ENCODE data around the gene PTPRB.

PTPRB gene

DNA sequence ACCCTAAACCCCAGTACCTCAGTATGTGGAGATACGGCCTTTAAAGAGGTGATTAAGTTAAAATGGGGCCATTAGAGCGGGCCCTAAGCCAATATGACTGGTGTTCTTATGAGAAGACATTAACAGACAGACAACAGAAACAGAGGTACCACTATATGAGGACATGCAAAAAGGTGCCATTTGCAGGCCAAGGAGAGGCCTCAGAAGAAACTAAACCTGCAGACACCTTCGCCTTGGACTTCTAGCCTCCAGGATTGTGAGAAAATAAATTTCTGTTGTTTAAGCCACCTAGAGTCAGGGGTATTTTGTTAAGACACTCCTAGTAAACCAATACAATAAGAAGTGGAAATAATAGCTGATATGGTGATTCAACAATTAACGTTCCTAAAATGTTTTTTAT, 32.6 kb downstream of the PTPRB start:
- DNase-seq: no peak
- Histone ChIP-seq H3K4me1 (ENCODE audit: control insufficient read depth, insufficient read depth, low read length, poor library complexity, severe bottlenecking) (no peaks in the 10 kb centered on the region), H3K27ac (ENCODE audit: insufficient read depth, low read length, poor library complexity, severe bottlenecking) (no peak overlapping the region), H3K27me3 (replicated peaks; ENCODE audit: control insufficient read depth, insufficient read depth, low read length, poor library complexity, severe bottlenecking) (peaks cover 7% of the 10 kb centered on the region), H3K4me3 (ENCODE audit: insufficient read depth, low read depth, low read length, poor library complexity, severe bottlenecking) (no peak overlapping the region), H3K36me3 (ENCODE audit: control insufficient read depth, insufficient read depth, low read length) (no peaks in the 10 kb centered on the region), H3K9me3 (ENCODE audit: control insufficient read depth, low read length) (no peaks in the 10 kb centered on the region)

DNA sequence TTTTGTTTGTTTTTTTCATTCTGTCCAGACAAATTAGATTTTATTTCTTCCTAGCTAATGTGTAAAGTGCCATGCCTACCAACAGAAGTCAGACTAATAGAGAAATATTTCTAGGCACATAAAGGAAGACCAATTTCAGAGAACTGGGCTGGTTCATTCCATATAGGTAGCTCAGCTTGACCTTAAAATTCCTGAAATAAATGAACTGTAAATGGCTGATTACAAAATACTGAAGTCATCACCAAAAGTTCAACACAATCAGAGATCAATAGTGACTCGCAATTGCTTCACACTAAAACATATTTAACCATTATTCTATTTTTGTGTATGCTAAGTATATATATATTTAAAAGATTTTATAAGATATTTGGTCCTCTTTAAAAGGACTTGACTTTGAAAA, 34.2 kb downstream of the PTPRB start:
- no peak for DNase-seq

DNA sequence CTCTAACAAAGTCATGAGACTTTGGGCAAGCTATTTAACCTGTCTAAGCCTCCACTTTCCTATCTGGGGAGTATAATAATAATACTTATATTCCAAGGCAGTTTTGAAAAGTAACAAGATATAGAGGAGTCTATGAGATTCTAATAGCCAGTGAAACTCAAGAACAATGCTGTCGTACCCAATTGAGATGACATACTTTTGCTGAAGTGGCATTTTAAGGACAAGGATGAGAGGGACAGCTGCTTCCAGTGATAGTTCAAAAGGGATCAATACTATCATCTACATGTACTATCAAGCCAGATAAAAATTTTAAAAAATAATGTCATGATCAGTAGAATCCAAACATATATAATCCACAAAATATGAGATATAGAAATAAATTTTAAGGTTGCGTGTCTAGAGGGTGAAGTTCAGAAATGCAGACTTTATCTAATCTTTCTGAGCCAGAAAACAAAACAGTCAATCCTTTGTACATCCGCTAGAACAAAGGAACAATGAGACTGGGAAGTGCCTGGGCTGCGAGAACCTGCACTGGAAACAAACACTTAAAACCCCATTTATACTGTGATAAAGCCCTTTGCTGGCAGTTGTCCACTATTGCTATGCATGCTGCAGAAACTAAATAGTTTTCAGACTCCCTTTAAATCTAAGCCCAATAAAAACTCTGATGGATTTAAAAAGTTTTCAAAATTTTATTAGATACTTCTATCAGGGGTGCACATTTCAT, 38.6 kb downstream of the PTPRB start:
- H3K36me3 ChIP-seq (ENCODE audit: control insufficient read depth, insufficient read depth, low read length): no peaks in the 10 kb centered on the region

More for the DNA sequence above, 34.2 kb downstream of the PTPRB start:
- H3K9me3 ChIP-seq (ENCODE audit: control insufficient read depth, low read length): no peaks in the 10 kb centered on the region
- H3K4me3 ChIP-seq (ENCODE audit: insufficient read depth, low read depth, low read length, poor library complexity, severe bottlenecking): no peak overlapping the region
- no peaks in the 10 kb centered on the region for H3K4me1 ChIP-seq (ENCODE audit: control insufficient read depth, insufficient read depth, low read length, poor library complexity, severe bottlenecking)
- no peaks in the 10 kb centered on the region for H3K27me3 ChIP-seq (replicated peaks; ENCODE audit: control insufficient read depth, insufficient read depth, low read length, poor library complexity, severe bottlenecking)
- no peak overlapping the region for H3K27ac ChIP-seq (ENCODE audit: insufficient read depth, low read length, poor library complexity, severe bottlenecking)
- H3K36me3 ChIP-seq (ENCODE audit: control insufficient read depth, insufficient read depth, low read length): no peaks in the 10 kb centered on the region

DNA sequence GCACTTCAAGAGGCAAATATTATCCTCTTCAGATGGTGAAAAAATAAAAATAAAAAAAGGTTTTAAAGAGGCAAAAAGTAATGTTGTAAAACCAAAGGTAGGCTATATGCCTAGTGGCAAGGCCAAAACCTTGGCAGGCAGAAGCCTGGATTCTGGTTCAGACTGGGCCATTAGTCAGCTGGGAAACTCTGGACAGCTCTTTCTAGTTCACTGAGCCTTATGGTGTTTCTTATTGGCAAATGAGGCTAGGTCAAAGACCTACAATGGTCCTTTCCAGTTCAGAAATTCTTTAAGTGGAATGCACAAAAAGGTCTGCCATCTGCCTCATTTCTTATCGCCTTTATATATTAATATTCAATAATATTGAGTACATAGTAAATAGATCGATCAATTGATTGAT, 44.6 kb downstream of the PTPRB start:
- DNase-seq: no peak
- no peaks in the 10 kb centered on the region for H3K36me3 ChIP-seq (ENCODE audit: control insufficient read depth, insufficient read depth, low read length)
- H3K9me3 ChIP-seq (ENCODE audit: control insufficient read depth, low read length): no peaks in the 10 kb centered on the region
- H3K27me3 ChIP-seq (replicated peaks; ENCODE audit: control insufficient read depth, insufficient read depth, low read length, poor library complexity, severe bottlenecking): no peaks in the 10 kb centered on the region
- no peaks in the 10 kb centered on the region for H3K4me1 ChIP-seq (ENCODE audit: control insufficient read depth, insufficient read depth, low read length, poor library complexity, severe bottlenecking)
- H3K27ac ChIP-seq (ENCODE audit: insufficient read depth, low read length, poor library complexity, severe bottlenecking): no peak overlapping the region
- H3K4me3 ChIP-seq (ENCODE audit: insufficient read depth, low read depth, low read length, poor library complexity, severe bottlenecking): no peak overlapping the region

More for the DNA sequence above, 38.6 kb downstream of the PTPRB start:
- Histone ChIP-seq H3K4me1 (ENCODE audit: control insufficient read depth, insufficient read depth, low read length, poor library complexity, severe bottlenecking) (no peaks in the 10 kb centered on the region), H3K9me3 (ENCODE audit: control insufficient read depth, low read length) (no peaks in the 10 kb centered on the region), H3K27me3 (replicated peaks; ENCODE audit: control insufficient read depth, insufficient read depth, low read length, poor library complexity, severe bottlenecking) (no peaks in the 10 kb centered on the region), H3K4me3 (ENCODE audit: insufficient read depth, low read depth, low read length, poor library complexity, severe bottlenecking) (no peak overlapping the region), H3K27ac (ENCODE audit: insufficient read depth, low read length, poor library complexity, severe bottlenecking) (no peak overlapping the region)
- DNase-seq: no peak

DNA sequence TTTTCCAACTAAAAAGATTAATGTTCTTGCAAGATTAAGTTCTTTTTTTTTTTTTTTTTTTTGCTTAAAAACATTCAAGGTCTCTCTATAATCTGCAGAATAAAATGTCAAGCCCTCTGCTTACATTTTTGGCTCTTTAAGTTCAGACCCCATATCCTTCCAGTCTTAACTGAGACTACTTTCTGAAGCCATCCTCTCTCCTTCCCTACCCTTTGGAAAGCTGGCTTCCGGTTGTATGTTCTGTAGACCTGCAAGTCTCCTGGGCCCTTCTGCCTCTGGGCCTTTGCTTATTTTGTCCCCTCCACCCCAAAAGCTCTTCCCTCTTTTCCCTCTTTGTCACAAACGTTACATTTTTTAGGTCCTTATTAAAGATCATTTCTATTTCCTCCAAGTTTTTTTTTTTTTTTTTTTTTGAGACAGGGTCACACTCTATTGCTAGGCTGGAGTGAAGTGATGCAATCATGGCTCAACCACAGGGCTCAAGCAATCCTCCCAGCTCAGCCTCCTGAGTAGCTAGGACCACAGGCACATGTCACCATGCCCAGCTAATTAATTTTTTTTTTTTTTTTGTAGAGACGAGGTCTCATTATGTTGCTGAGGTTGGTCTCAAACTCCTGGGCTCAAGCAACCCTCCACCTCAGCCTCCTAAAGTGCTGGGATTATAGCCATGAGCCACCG, 46.5 kb downstream of the PTPRB start:
- no peaks in the 10 kb centered on the region for H3K4me1 ChIP-seq (ENCODE audit: control insufficient read depth, insufficient read depth, low read length, poor library complexity, severe bottlenecking)
- H3K36me3 ChIP-seq (ENCODE audit: control insufficient read depth, insufficient read depth, low read length): no peaks in the 10 kb centered on the region
- no peak overlapping the region for H3K4me3 ChIP-seq (ENCODE audit: insufficient read depth, low read depth, low read length, poor library complexity, severe bottlenecking)
- no peak for DNase-seq
- no peaks in the 10 kb centered on the region for H3K9me3 ChIP-seq (ENCODE audit: control insufficient read depth, low read length)
- no peaks in the 10 kb centered on the region for H3K27me3 ChIP-seq (replicated peaks; ENCODE audit: control insufficient read depth, insufficient read depth, low read length, poor library complexity, severe bottlenecking)
- no peak overlapping the region for H3K27ac ChIP-seq (ENCODE audit: insufficient read depth, low read length, poor library complexity, severe bottlenecking)

DNA sequence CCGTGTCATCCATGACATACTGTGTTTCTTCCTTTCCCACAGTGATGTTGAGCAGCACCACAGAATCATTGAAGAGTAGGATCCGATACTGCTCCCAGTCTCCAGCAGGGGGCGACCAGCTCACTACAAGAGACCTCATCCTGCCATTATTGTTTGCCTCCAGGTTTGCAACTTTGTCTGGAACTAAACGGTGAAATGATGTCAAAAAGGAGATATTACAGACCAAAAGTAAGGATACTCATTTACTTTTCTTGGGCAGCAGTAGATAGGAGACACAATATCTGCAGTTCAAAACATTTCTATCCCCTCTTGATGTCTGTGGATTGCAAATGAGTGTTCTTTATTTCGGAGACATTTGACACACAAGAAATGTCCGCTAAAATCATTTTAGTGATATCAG, 47.2 kb downstream of the PTPRB start:
- Histone ChIP-seq H3K4me3 (ENCODE audit: insufficient read depth, low read depth, low read length, poor library complexity, severe bottlenecking) (no peak overlapping the region), H3K27ac (ENCODE audit: insufficient read depth, low read length, poor library complexity, severe bottlenecking) (no peak overlapping the region), H3K27me3 (replicated peaks; ENCODE audit: control insufficient read depth, insufficient read depth, low read length, poor library complexity, severe bottlenecking) (no peaks in the 10 kb centered on the region), H3K4me1 (ENCODE audit: control insufficient read depth, insufficient read depth, low read length, poor library complexity, severe bottlenecking) (no peaks in the 10 kb centered on the region), H3K36me3 (ENCODE audit: control insufficient read depth, insufficient read depth, low read length) (no peaks in the 10 kb centered on the region), H3K9me3 (ENCODE audit: control insufficient read depth, low read length) (no peaks in the 10 kb centered on the region)
- peak in 1 of 3 donors; percentile 17 for DNase-seq

DNA sequence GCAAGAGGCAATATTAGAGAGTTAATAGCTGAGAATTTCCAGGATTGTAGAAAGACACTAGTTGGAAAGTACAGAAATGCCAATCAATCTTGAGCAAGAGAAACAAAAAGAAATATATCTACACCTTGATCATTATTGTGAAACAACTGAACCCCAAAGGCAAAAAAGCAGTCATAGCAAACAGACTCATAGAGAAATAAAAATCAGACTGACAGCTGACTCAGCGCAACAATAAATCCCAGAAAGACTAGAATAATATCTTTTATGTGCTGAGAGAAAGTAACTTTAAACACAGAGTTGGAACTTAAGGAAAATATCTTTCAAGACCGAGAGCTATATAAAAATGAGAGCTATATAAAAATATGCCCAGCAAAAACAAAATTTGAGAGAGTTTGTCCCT, 52.9 kb downstream of the PTPRB start:
- Histone ChIP-seq H3K27me3 (replicated peaks; ENCODE audit: control insufficient read depth, insufficient read depth, low read length, poor library complexity, severe bottlenecking) (no peaks in the 10 kb centered on the region), H3K4me3 (ENCODE audit: insufficient read depth, low read depth, low read length, poor library complexity, severe bottlenecking) (no peak overlapping the region), H3K9me3 (ENCODE audit: control insufficient read depth, low read length) (no peaks in the 10 kb centered on the region), H3K27ac (ENCODE audit: insufficient read depth, low read length, poor library complexity, severe bottlenecking) (no peak overlapping the region), H3K4me1 (ENCODE audit: control insufficient read depth, insufficient read depth, low read length, poor library complexity, severe bottlenecking) (no peaks in the 10 kb centered on the region), H3K36me3 (ENCODE audit: control insufficient read depth, insufficient read depth, low read length) (no peaks in the 10 kb centered on the region)
- DNase-seq: no peak

DNA sequence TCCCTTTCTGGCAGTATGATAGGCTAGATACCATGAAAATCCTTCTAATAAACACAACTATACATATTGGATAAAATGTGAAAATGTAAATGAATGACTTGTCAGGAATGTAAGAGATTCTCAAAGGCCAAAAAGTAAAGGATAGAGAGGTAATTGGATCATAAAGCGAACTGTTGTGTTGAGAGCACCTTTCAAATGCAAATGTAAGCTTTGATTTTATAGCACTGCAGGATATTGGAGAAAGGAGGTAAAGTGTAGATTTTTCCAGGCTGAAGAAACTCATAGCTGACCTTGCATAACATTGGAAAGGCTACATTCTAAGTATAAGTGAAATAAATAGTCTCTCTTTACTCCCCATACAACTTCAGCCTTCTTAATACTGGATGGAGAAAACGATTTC, 54.0 kb downstream of the PTPRB start:
- no peaks in the 10 kb centered on the region for H3K36me3 ChIP-seq (ENCODE audit: control insufficient read depth, insufficient read depth, low read length)
- H3K9me3 ChIP-seq (ENCODE audit: control insufficient read depth, low read length): no peaks in the 10 kb centered on the region
- DNase-seq: no peak
- no peak overlapping the region for H3K27ac ChIP-seq (ENCODE audit: insufficient read depth, low read length, poor library complexity, severe bottlenecking)
- H3K4me3 ChIP-seq (ENCODE audit: insufficient read depth, low read depth, low read length, poor library complexity, severe bottlenecking): no peak overlapping the region
- H3K4me1 ChIP-seq (ENCODE audit: control insufficient read depth, insufficient read depth, low read length, poor library complexity, severe bottlenecking): no peaks in the 10 kb centered on the region
- H3K27me3 ChIP-seq (replicated peaks; ENCODE audit: control insufficient read depth, insufficient read depth, low read length, poor library complexity, severe bottlenecking): no peaks in the 10 kb centered on the region

DNA sequence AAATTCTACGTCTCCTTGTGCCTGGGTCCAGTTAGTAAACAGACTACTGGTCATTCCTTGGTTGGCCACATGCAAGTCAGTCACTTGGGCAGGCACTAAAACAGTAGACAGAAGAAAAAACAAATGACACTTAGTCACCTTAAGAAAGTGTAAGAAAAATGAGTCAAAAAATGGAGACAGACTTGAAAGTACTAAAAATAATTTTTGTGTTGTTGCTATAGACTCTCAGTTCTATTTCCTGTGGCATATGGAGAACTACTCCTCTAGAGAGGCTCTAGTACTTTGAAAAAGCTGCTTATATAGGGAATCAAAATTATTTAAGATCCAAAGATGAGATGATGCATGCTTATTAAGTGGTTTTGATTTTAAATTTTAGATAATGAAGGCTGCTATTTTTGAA, 56.0 kb downstream of the PTPRB start:
- no peak overlapping the region for H3K27ac ChIP-seq (ENCODE audit: insufficient read depth, low read length, poor library complexity, severe bottlenecking)
- H3K4me1 ChIP-seq (ENCODE audit: control insufficient read depth, insufficient read depth, low read length, poor library complexity, severe bottlenecking): no peaks in the 10 kb centered on the region
- H3K4me3 ChIP-seq (ENCODE audit: insufficient read depth, low read depth, low read length, poor library complexity, severe bottlenecking): no peak overlapping the region
- H3K9me3 ChIP-seq (ENCODE audit: control insufficient read depth, low read length): no peaks in the 10 kb centered on the region
- H3K27me3 ChIP-seq (replicated peaks; ENCODE audit: control insufficient read depth, insufficient read depth, low read length, poor library complexity, severe bottlenecking): no peaks in the 10 kb centered on the region
- DNase-seq: no peak
- no peaks in the 10 kb centered on the region for H3K36me3 ChIP-seq (ENCODE audit: control insufficient read depth, insufficient read depth, low read length)

DNA sequence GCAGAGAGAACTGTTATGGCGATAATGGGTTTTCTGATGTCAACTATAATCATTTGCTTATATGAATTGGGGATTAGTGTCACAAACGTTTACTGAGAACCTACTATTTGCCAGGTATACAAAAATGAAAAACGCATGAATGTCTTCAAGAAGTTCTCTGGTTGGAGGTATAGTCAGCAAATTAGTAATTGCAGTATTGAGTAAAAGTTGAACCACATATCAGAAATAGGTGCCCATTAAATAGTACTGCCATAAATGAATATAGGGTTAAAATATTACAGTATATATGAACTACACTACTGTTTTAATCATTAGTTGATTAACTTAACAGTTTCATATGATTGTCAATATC, 60.0 kb downstream of the PTPRB start:
- Histone ChIP-seq H3K4me3 (ENCODE audit: insufficient read depth, low read depth, low read length, poor library complexity, severe bottlenecking) (no peak overlapping the region), H3K27ac (ENCODE audit: insufficient read depth, low read length, poor library complexity, severe bottlenecking) (no peak overlapping the region), H3K9me3 (ENCODE audit: control insufficient read depth, low read length) (no peaks in the 10 kb centered on the region), H3K27me3 (replicated peaks; ENCODE audit: control insufficient read depth, insufficient read depth, low read length, poor library complexity, severe bottlenecking) (no peaks in the 10 kb centered on the region), H3K4me1 (ENCODE audit: control insufficient read depth, insufficient read depth, low read length, poor library complexity, severe bottlenecking) (no peaks in the 10 kb centered on the region), H3K36me3 (ENCODE audit: control insufficient read depth, insufficient read depth, low read length) (no peaks in the 10 kb centered on the region)
- DNase-seq: no peak

All from effector memory CD4-positive, alpha-beta T cell (primary cell).